Osteocyte (in vitro differentiated cells): Measurements from ENCODE around the gene TERT. TPM values are rescaled to one million over a fixed set of nuclear protein-coding genes. Genes with fewer than 3 reads are reported as not detected.

ENCODE experiments used
- DNase-seq: peaks from one replicate; pipeline ENCODE4 v3.0.0; 2021; ENCODE audit warnings: mixed read lengths; ENCODE audit not compliant: unreplicated experiment; ENCODE audit errors: extremely low spot score
- H3K27ac Mint-ChIP-seq: one replicate; pipeline ENCODE4 v1.8.0; 2021; ENCODE audit warnings: mild to moderate bottlenecking, mixed read lengths; ENCODE audit not compliant: unreplicated experiment
- H3K27me3 Mint-ChIP-seq: one replicate; pipeline ENCODE4 v1.8.0; 2021; ENCODE audit warnings: mixed read lengths; ENCODE audit not compliant: unreplicated experiment
- H3K36me3 Mint-ChIP-seq: one replicate; pipeline ENCODE4 v1.8.0; 2021; ENCODE audit warnings: mixed read lengths; ENCODE audit not compliant: unreplicated experiment
- H3K4me1 Mint-ChIP-seq: one replicate; pipeline ENCODE4 v1.8.0; 2021; ENCODE audit warnings: mixed read lengths; ENCODE audit not compliant: unreplicated experiment
- H3K4me3 Mint-ChIP-seq: one replicate; pipeline ENCODE4 v1.8.0; 2021; ENCODE audit warnings: mild to moderate bottlenecking, moderate library complexity, mixed read lengths; ENCODE audit not compliant: unreplicated experiment
- H3K9me3 Mint-ChIP-seq: one replicate; pipeline ENCODE4 v1.8.0; 2021; ENCODE audit warnings: mixed read lengths; ENCODE audit not compliant: unreplicated experiment
- CTCF ChIP-seq: fragments of 200-600 bp; sonication (generic); IDR thresholded peaks from 2 replicates; pipeline ENCODE4 v1.5.0; 2021; ENCODE audit warnings: antibody characterized with exemption, mild to moderate bottlenecking, moderate library complexity
- total RNA-seq: library from RNA; stranded (reverse); gene quantifications from 2 replicates; pipeline ENCODE4 v1.2.1, GENCODE V29; 2021

TERT gene
- total RNA-seq, 1 donor from 2014 or later: not detected

- no peaks in the 10 kb centered on the region for H3K27me3 Mint-ChIP-seq
- no peak overlapping the region for H3K4me3 Mint-ChIP-seq
- peaks cover 4% of the 10 kb centered on the region for H3K9me3 Mint-ChIP-seq
- no peak for DNase-seq
- no peaks in the 10 kb centered on the region for H3K36me3 Mint-ChIP-seq
- no peak for TF ChIP-seq CTCF
- H3K4me1 Mint-ChIP-seq: no peaks in the 10 kb centered on the region
- H3K27ac Mint-ChIP-seq: no peak overlapping the region
Observed at GRCh38 chr5:1274471-1274870, 20.4 kb downstream of the TERT start.

GRCh38 chr5:1273745-1274144 lies 21.1 kb downstream of the TERT start:
- H3K36me3 Mint-ChIP-seq: no peaks in the 10 kb centered on the region
- no peaks in the 10 kb centered on the region for H3K27me3 Mint-ChIP-seq
- H3K9me3 Mint-ChIP-seq: peaks cover 4% of the 10 kb centered on the region
- H3K27ac Mint-ChIP-seq: no peak overlapping the region
- H3K4me3 Mint-ChIP-seq: no peak overlapping the region
- no peak for TF ChIP-seq CTCF
- no peak for DNase-seq
- no peaks in the 10 kb centered on the region for H3K4me1 Mint-ChIP-seq

GRCh38 chr5:1272201-1272600 lies 22.7 kb downstream of the TERT start:
- no peak for TF ChIP-seq CTCF
- H3K9me3 Mint-ChIP-seq: no peaks in the 10 kb centered on the region
- DNase-seq: no peak
- no peak overlapping the region for H3K27ac Mint-ChIP-seq
- no peaks in the 10 kb centered on the region for H3K4me1 Mint-ChIP-seq
- H3K27me3 Mint-ChIP-seq: no peaks in the 10 kb centered on the region
- H3K4me3 Mint-ChIP-seq: no peak overlapping the region
- no peaks in the 10 kb centered on the region for H3K36me3 Mint-ChIP-seq

GRCh38 chr5:1270933-1271914 lies 23.6 kb downstream of the TERT start:
- no peak for TF ChIP-seq CTCF
- Mint-ChIP-seq H3K4me1 (no peaks in the 10 kb centered on the region), H3K27me3 (no peaks in the 10 kb centered on the region), H3K4me3 (no peak overlapping the region), H3K27ac (no peak overlapping the region), H3K36me3 (no peaks in the 10 kb centered on the region), H3K9me3 (no peaks in the 10 kb centered on the region)
- DNase-seq: no peak

- Mint-ChIP-seq H3K4me3 (no peak overlapping the region), H3K36me3 (no peaks in the 10 kb centered on the region), H3K27me3 (no peaks in the 10 kb centered on the region), H3K9me3 (no peaks in the 10 kb centered on the region), H3K27ac (no peak overlapping the region), H3K4me1 (no peaks in the 10 kb centered on the region)
- DNase-seq: no peak
- TF ChIP-seq CTCF: no peak
Observed at GRCh38 chr5:1270426-1270825, 24.4 kb downstream of the TERT start.
